PC-3 (cell line): ENCODE data around the gene NEDD4L. TPM values are rescaled to one million over a fixed set of nuclear protein-coding genes. Genes with fewer than 3 reads are reported as not detected.

Experiments used
- ATAC-seq: fragments of 200-7000 bp; cut with Tn5 transposase; 2 replicates; pipeline ENCODE4 v1.9.1; 2020; ENCODE audit warnings: mild to moderate bottlenecking, moderate library complexity
- BruUV-seq: library from RNA; stranded (reverse); fragments of 400-500 nt; replicated peaks from 2 replicates; lab custom pipeline; 2021; lab: Mats Ljungman, UMichigan
- CTCF ChIA-PET: fragments of 300-600 bp; sonication (Branson Sonifier 250); formaldehyde crosslinking; loops from one replicate; lab custom pipeline; 2022; ENCODE audit warnings: antibody characterized with exemption; lab: Charles Lee
- POLR2A ChIA-PET: fragments of 300-600 bp; sonication (Branson Sonifier 250); formaldehyde crosslinking; loops from one replicate; lab custom pipeline; 2022; ENCODE audit warnings: antibody characterized with exemption; ENCODE audit not compliant: unreplicated experiment; lab: Charles Lee
- DNase-seq: peaks from one replicate; pipeline ENCODE4 v3.0.0-alpha.2; 2015
- H2AFZ ChIP-seq: fragments of 300-600 bp; sonication (generic); 2 replicates; pipeline ENCODE4 v1.6.0; 2016; ENCODE audit warnings: antibody characterized with exemption, low read length
- H3F3A ChIP-seq: fragments of 300-600 bp; sonication (generic); one replicate; pipeline ENCODE4 v1.6.0; 2017; ENCODE audit warnings: antibody characterized with exemption, low read length, control low read depth, mild to moderate bottlenecking; ENCODE audit not compliant: unreplicated experiment
- H3K27ac ChIP-seq: fragments of 300-600 bp; sonication (generic); 2 replicates; pipeline ENCODE4 v1.5.1; 2016; ENCODE audit warnings: mild to moderate bottlenecking, low read length
- H3K27me3 ChIP-seq: fragments of 300-600 bp; sonication (generic); 2 replicates; pipeline ENCODE4 v1.6.1; 2016; ENCODE audit warnings: low read length, mixed read lengths
- H3K36me3 ChIP-seq: fragments of 300-600 bp; sonication (generic); 2 replicates; pipeline ENCODE4 v1.6.1; 2016; ENCODE audit warnings: low read depth, mixed run types, low read length, mixed read lengths
- H3K4me1 ChIP-seq: fragments of 300-600 bp; sonication (generic); 2 replicates; pipeline ENCODE4 v1.5.1; 2016; ENCODE audit warnings: low read length; ENCODE audit not compliant: insufficient read depth
- H3K4me2 ChIP-seq: fragments of 300-600 bp; sonication (generic); 2 replicates; pipeline ENCODE4 v1.6.0; 2016; ENCODE audit warnings: low read length
- H3K4me3 ChIP-seq: fragments of 300-600 bp; sonication (generic); 2 replicates; pipeline ENCODE4 v1.5.1; 2016; ENCODE audit warnings: mild to moderate bottlenecking, low read length, mixed read lengths
- H3K79me2 ChIP-seq: fragments of 300-600 bp; sonication (generic); 2 replicates; pipeline ENCODE4 v1.6.1; 2017; ENCODE audit warnings: low read length, mixed read lengths
- H3K9ac ChIP-seq: fragments of 300-600 bp; sonication (generic); 2 replicates; pipeline ENCODE4 v1.6.0; 2016; ENCODE audit warnings: mild to moderate bottlenecking, low read length
- H3K9me2 ChIP-seq: fragments of 300-600 bp; sonication (generic); replicated peaks from 2 replicates; pipeline ENCODE4 v1.6.1; 2016; ENCODE audit warnings: mixed run types, low read length, mixed read lengths
- H3K9me3 ChIP-seq: fragments of 300-600 bp; sonication (generic); 2 replicates; pipeline ENCODE4 v1.6.1; 2016; ENCODE audit warnings: low read length, mixed read lengths
- H4K20me1 ChIP-seq: fragments of 300-600 bp; sonication (generic); 2 replicates; pipeline ENCODE4 v1.6.1; 2016; ENCODE audit warnings: low read length, mixed read lengths
- EZH2 ChIP-seq: fragments of 300-600 bp; sonication (generic); IDR thresholded peaks from one replicate; pipeline ENCODE4 v1.6.1; 2017; ENCODE audit warnings: antibody characterized with exemption, mild to moderate bottlenecking, low read length; ENCODE audit not compliant: unreplicated experiment
- EZH2phosphoT487 ChIP-seq: fragments of 300-600 bp; sonication (generic); IDR thresholded peaks from 2 replicates; pipeline ENCODE4 v1.6.1; 2018; ENCODE audit warnings: mild to moderate bottlenecking, antibody characterized with exemption, low read length, borderline replicate concordance
- intact Hi-C: fragments of 100-400 bp; cut with micrococcal nuclease; formaldehyde crosslinking; loops from 2 replicates; pipeline ENCODE4 v1.9.0; 2023
- total RNA-seq: library from RNA; depleted of rRNA; stranded (reverse); fragments of >200 nt; gene quantifications from 2 replicates; pipeline ENCODE4 v1.2.3, GENCODE V29; 2014
- TF ChIP-seq, protein P1 (sequence below): fragments of 300-600 bp; sonication (generic); conservative IDR thresholded peaks from 2 replicates; pipeline ENCODE4 v1.5.1; 2017; ENCODE audit warnings: antibody characterized with exemption, low read depth, mild to moderate bottlenecking, low read length

Gene NEDD4L
- total RNA-seq, 1 experiment from 2014 or later: 105 TPM

DNA sequence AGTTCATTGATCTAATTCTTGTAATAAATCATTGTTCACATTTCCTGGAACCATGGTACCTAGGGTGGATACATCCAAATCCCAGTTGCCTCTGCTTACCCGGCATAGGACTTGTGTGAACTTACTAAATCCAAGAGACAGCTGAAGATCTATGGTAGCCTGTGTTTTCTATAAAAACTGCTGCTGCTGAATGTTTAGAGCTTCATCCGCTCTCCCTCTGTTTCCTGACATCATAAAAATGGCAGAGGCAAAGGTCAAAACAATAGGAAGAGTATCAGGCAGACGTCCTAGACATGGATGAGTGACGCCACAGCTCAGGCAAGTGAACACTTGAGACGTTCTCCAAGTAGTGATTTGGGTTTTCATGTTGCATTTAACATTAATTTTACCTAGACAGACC, 326.6 kb downstream of the NEDD4L start:
- H3K4me2 ChIP-seq: no peak overlapping the region
- H3K36me3 ChIP-seq: peaks cover 44% of the 10 kb centered on the region
- no TSS peak for BruUV-seq
- H3F3A ChIP-seq: no peaks in the 10 kb centered on the region
- H3K79me2 ChIP-seq: no peaks in the 10 kb centered on the region
- 0 out of 2 replicates have a peak, but pooled peaks cover under 1% of the 10 kb centered on the region for H3K4me1 ChIP-seq
- no peaks in the 10 kb centered on the region for H3K9me2 ChIP-seq
- no peak overlapping the region for H3K4me3 ChIP-seq
- no peak overlapping the region for H3K9ac ChIP-seq
- ATAC-seq (no peak), DNase-seq (no peak)
- H3K27ac ChIP-seq: no peak overlapping the region
- H3K27me3 ChIP-seq: no peaks in the 10 kb centered on the region
- TF ChIP-seq EZH2phosphoT487: no peak
- TF ChIP-seq, protein P1, sequence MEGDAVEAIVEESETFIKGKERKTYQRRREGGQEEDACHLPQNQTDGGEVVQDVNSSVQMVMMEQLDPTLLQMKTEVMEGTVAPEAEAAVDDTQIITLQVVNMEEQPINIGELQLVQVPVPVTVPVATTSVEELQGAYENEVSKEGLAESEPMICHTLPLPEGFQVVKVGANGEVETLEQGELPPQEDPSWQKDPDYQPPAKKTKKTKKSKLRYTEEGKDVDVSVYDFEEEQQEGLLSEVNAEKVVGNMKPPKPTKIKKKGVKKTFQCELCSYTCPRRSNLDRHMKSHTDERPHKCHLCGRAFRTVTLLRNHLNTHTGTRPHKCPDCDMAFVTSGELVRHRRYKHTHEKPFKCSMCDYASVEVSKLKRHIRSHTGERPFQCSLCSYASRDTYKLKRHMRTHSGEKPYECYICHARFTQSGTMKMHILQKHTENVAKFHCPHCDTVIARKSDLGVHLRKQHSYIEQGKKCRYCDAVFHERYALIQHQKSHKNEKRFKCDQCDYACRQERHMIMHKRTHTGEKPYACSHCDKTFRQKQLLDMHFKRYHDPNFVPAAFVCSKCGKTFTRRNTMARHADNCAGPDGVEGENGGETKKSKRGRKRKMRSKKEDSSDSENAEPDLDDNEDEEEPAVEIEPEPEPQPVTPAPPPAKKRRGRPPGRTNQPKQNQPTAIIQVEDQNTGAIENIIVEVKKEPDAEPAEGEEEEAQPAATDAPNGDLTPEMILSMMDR: no peak
- TF ChIP-seq EZH2: no peak
- CTCF ChIA-PET: no interaction called here
- H4K20me1 ChIP-seq: no peaks in the 10 kb centered on the region
- POLR2A ChIA-PET: no interaction called here
- no peak overlapping the region for H2AFZ ChIP-seq
- no peaks in the 10 kb centered on the region for H3K9me3 ChIP-seq
- intact Hi-C loops: no loop called here

DNA sequence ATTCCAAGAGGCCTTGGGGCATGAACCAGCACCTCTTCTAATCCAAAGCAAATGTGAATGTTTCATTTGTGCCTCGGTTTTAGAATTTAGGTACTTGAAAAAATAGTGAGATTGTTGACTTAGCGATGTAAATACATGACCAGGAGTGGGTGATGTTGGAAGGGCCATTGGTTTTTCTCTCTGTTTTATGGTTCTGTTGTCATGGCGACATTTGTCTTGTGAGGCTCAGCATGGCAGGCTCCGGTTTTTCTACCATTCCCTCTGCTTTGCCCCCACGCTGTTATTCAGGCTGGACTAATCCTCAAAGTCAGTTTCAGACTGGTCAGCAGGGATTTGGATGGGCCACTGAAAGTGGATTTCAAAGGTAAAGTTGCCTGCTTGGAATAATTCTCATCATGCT, 329.5 kb downstream of the NEDD4L start:
- no peak for DNase-seq
- no peak for ATAC-seq
- POLR2A ChIA-PET: no interaction called here
- BruUV-seq: no TSS peak
- Histone ChIP-seq H3K36me3 (peaks cover 41% of the 10 kb centered on the region), H3K27ac (no peak overlapping the region), H3K4me2 (no peak overlapping the region), H3K79me2 (no peaks in the 10 kb centered on the region), H3K4me1 (no peaks in the 10 kb centered on the region), H2AFZ (no peak overlapping the region), H3K9ac (no peak overlapping the region), H3K9me2 (no peaks in the 10 kb centered on the region), H3K9me3 (no peaks in the 10 kb centered on the region), H4K20me1 (no peaks in the 10 kb centered on the region), H3F3A (no peaks in the 10 kb centered on the region), H3K4me3 (no peak overlapping the region), H3K27me3 (no peaks in the 10 kb centered on the region)
- CTCF ChIA-PET: no interaction called here
- intact Hi-C loops: no loop called here
- TF ChIP-seq, protein P1: no peak
- TF ChIP-seq EZH2: no peak
- no peak for TF ChIP-seq EZH2phosphoT487

DNA sequence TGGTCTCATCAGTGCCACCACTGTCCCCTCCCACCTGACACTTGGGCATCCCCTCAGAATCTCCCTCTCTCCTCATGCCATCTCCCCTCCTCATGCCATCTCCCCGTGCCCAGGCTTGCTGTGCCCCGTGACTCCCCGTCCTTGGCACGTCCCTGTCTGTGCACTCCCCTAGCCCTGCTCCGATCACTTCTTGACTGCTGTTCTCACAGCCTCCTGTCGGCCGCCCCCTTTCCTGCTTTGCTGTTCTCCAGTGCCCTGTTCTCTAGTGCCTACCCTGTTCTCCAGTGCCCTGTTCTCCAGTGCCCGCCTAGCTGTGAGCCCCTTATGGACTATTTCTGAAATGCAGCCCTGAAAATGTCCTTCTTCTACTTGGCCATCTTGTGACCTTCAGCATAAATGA, 331.0 kb downstream of the NEDD4L start:
- Histone ChIP-seq H3K4me2 (no peak overlapping the region), H4K20me1 (no peaks in the 10 kb centered on the region), H3K4me3 (no peak overlapping the region), H3K4me1 (no peaks in the 10 kb centered on the region), H3K9me2 (no peaks in the 10 kb centered on the region), H3K27ac (no peak overlapping the region), H3K36me3 (peaks cover 41% of the 10 kb centered on the region), H2AFZ (no peak overlapping the region), H3K27me3 (no peaks in the 10 kb centered on the region), H3K9ac (no peak overlapping the region), H3K9me3 (no peaks in the 10 kb centered on the region), H3K79me2 (no peaks in the 10 kb centered on the region), H3F3A (no peaks in the 10 kb centered on the region)
- intact Hi-C loops: no loop called here
- BruUV-seq: no TSS peak
- DNase-seq (no peak), ATAC-seq (no peak)
- ChIA-PET POLR2A (no interaction called here), CTCF (no interaction called here)
- TF ChIP-seq EZH2 (no peak), EZH2phosphoT487 (no peak)
- TF ChIP-seq, protein P1: no peak
